Mucosa of descending colon (tissue), 3 donors: ENCODE results near the gene FERMT3. TPM values are rescaled to one million over a fixed set of nuclear protein-coding genes. Genes with fewer than 3 reads are reported as not detected.

Experiments
- ATAC-seq: fragments of 200-7000 bp; cut with Tn5 transposase; one replicate; pipeline ENCODE4 v1.9.1; 2020; ENCODE audit warnings: mild to moderate bottlenecking, moderate library complexity
- DNase-seq, 3 donors: peaks; one replicate each; pipeline ENCODE4 v3.0.0-alpha.2; 2020
- H3K36me3 ChIP-seq: fragments of 200-600 bp; one replicate; pipeline ENCODE4 v1.8.0; 2021; ENCODE audit warnings: low read depth, mild to moderate bottlenecking
- H3K4me1 ChIP-seq: fragments of 200-600 bp; one replicate; pipeline ENCODE4 v1.8.0; 2021; ENCODE audit warnings: low read depth, mild to moderate bottlenecking
- H3K4me3 ChIP-seq: fragments of 200-600 bp; one replicate; pipeline ENCODE4 v1.8.0; 2021; ENCODE audit warnings: mild to moderate bottlenecking
- H3K9me3 ChIP-seq: fragments of 200-600 bp; one replicate; pipeline ENCODE4 v1.8.0; 2021; ENCODE audit warnings: mild to moderate bottlenecking
- intact Hi-C, 2 donors: fragments of 100-400 bp; cut with DNase I in 1 of 2; cut with micrococcal nuclease in 1 of 2; formaldehyde crosslinking; loops; one replicate each; pipeline versions ENCODE4 v1.11.0 to v1.11.1; 2022; cut with DNase I, micrococcal nuclease
- total RNA-seq, 3 donors: library from RNA; stranded (reverse); fragmentation: NEBNext Ultra II Directional in 2 of 3; extraction: Animal tissue kit (Norgen Biotek cat#: 25700) in 2 of 3; gene quantifications; one replicate each; pipeline versions ENCODE4 v1.2.1 to v1.2.4, GENCODE V29; 2021 to 2023
- TF ChIP-seq, protein P1 (sequence below): fragments of 200-600 bp; IDR thresholded peaks from one replicate; pipeline ENCODE4 v1.8.0; 2022; ENCODE audit warnings: antibody characterized with exemption, mild to moderate bottlenecking
- donor health status: DM: no; HTN: no; CAD: no; lungs with moderate emphysema.
- donor health status: DM: no; HTN: no; CAD: no.
- donor health status: DM: no; HTN: yes; CAD: no.

The FERMT3 gene
- total RNA-seq, 3 donors from 2014 or later: 19.7 to 32.7 (median 26.4) TPM

GRCh38 chr11:64176751-64177150 lies 29.8 kb upstream of the FERMT3 start:
- H3K36me3 ChIP-seq: no peaks in the 10 kb centered on the region
- H3K4me3 ChIP-seq: no peak overlapping the region
- ATAC-seq (no peak), DNase-seq (no peak)
- no peaks in the 10 kb centered on the region for H3K9me3 ChIP-seq
- peaks cover 8% of the 10 kb centered on the region for H3K4me1 ChIP-seq
- TF ChIP-seq, protein P1, sequence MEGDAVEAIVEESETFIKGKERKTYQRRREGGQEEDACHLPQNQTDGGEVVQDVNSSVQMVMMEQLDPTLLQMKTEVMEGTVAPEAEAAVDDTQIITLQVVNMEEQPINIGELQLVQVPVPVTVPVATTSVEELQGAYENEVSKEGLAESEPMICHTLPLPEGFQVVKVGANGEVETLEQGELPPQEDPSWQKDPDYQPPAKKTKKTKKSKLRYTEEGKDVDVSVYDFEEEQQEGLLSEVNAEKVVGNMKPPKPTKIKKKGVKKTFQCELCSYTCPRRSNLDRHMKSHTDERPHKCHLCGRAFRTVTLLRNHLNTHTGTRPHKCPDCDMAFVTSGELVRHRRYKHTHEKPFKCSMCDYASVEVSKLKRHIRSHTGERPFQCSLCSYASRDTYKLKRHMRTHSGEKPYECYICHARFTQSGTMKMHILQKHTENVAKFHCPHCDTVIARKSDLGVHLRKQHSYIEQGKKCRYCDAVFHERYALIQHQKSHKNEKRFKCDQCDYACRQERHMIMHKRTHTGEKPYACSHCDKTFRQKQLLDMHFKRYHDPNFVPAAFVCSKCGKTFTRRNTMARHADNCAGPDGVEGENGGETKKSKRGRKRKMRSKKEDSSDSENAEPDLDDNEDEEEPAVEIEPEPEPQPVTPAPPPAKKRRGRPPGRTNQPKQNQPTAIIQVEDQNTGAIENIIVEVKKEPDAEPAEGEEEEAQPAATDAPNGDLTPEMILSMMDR: no peak
- intact Hi-C loops: no loop called here

- Histone ChIP-seq H3K4me3 (no peak overlapping the region), H3K36me3 (no peaks in the 10 kb centered on the region), H3K9me3 (no peaks in the 10 kb centered on the region), H3K4me1 (peaks cover 10% of the 10 kb centered on the region)
- no peak for ATAC-seq
- no peak for DNase-seq
- intact Hi-C loops: no loop called here
- TF ChIP-seq, protein P1: no peak
Measured at GRCh38 chr11:64178203-64178602, 28.3 kb upstream of the FERMT3 start.

GRCh38 chr11:64178951-64179639 lies 27.4 kb upstream of the FERMT3 start:
- DNase-seq (no peak), ATAC-seq (no peak)
- Histone ChIP-seq H3K36me3 (no peaks in the 10 kb centered on the region), H3K9me3 (no peaks in the 10 kb centered on the region), H3K4me1 (peaks cover 17% of the 10 kb centered on the region), H3K4me3 (no peak overlapping the region)
- TF ChIP-seq, protein P1: no peak
- intact Hi-C loops: no loop called here

DNA sequence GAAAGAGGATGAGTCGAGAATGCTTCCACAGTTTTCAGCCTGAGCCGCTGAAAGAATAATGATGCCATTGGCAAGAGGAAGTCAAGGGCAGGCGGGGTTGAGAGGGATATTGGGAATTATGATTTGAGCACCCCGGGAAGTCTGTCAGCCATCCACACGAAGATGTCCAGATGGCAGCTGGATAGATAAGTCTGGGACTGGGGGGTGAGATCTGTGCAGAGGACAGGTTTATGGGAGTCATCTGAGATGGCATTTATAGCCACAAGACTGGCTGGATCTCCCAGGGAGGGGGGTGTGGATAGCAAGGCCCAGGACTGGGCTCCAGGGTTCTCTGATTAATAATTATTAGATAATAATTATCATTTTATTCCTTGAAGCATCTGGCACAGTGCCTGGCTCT lies 25.6 kb upstream of the FERMT3 start:
- no peak overlapping the region for H3K4me3 ChIP-seq
- H3K9me3 ChIP-seq: no peaks in the 10 kb centered on the region
- peaks cover 25% of the 10 kb centered on the region for H3K4me1 ChIP-seq
- ATAC-seq: no peak
- peaks cover 3% of the 10 kb centered on the region for H3K36me3 ChIP-seq
- DNase-seq: no peak
- TF ChIP-seq, protein P1: no peak
- intact Hi-C loops: loop anchor here in 1 of 2 donors (10.0 kb wide), 1 partner anchor 64 kb away; the partner anchor contains the start of genes FKBP2 and PPP1R14B

DNA sequence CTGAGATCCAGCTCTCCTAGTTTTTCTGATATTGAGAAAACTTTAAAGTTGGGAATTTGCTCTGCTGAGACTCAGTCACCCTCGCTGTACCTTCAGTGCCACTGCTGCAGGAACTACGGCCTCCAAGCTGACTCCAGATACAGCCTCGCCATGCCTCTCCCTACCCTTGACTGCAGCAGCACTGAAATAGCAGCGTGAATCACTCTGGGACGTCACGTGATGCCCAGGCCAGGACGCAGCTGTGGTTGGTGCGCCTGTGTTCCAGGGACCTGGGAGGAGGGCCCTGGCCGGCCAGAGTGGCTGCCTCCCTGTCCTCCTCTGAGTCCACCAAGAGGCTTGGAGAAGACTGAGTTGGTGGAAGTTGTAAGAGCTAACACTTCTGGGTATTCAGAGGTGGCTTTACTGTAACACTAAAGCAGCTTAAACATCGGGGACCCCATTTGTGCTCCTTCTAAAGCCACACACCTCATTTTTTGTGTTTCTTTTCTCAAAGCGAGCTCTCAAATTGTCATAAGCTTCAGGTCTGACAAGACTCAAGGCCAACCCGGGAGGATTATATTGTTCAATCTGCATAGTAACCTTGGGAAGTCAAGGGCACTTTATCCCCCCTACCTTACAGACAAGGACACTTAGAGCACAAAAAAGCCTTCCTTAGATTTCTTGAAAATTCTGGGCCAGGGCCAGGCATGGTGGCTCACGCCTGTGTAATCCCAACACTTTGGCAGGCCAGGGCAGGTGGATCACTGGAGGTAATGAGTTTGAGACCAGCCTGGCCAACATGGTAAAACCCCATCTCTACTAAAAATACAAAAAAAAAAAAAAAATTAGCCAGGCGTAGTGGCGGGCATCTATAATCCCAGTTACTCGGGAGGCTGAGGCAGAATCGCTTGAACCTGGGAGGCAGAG lies 24.8 kb upstream of the FERMT3 start:
- TF ChIP-seq, protein P1: no peak
- H3K4me3 ChIP-seq: no peak overlapping the region
- DNase-seq (peak; percentile 90 to 92 (median 92)), ATAC-seq (peak; percentile 59)
- peaks cover 4% of the 10 kb centered on the region for H3K36me3 ChIP-seq
- intact Hi-C loops: loop anchor here in 1 of 2 donors (10.0 kb wide), 1 partner anchor 63 kb away; the partner anchor contains the start of genes FKBP2 and PPP1R14B
- H3K4me1 ChIP-seq: peaks cover 25% of the 10 kb centered on the region
- no peaks in the 10 kb centered on the region for H3K9me3 ChIP-seq
